ES-I3 (cell line): Measurements from ENCODE around the gene NKD1.

Experiments
- H3K36me3 ChIP-seq: 2 replicates; pipeline ENCODE4 v1.6.1; 2013; ENCODE audit warnings: mild to moderate bottlenecking, low read length, control low read depth, moderate library complexity; ENCODE audit not compliant: insufficient read depth
- H3K4me1 ChIP-seq: 2 replicates; pipeline ENCODE4 v1.6.1; 2013; ENCODE audit warnings: mild to moderate bottlenecking, control low read depth, low read length; ENCODE audit not compliant: insufficient read depth
- H3K9ac ChIP-seq: 2 replicates; pipeline ENCODE4 v1.6.1; 2013; ENCODE audit warnings: low read depth, mild to moderate bottlenecking, low read length, moderate library complexity
- H3K9me3 ChIP-seq: 2 replicates; pipeline ENCODE4 v1.6.1; 2013; ENCODE audit warnings: mild to moderate bottlenecking, low read length, moderate library complexity; ENCODE audit not compliant: control insufficient read depth, insufficient read depth

The NKD1 gene

DNA sequence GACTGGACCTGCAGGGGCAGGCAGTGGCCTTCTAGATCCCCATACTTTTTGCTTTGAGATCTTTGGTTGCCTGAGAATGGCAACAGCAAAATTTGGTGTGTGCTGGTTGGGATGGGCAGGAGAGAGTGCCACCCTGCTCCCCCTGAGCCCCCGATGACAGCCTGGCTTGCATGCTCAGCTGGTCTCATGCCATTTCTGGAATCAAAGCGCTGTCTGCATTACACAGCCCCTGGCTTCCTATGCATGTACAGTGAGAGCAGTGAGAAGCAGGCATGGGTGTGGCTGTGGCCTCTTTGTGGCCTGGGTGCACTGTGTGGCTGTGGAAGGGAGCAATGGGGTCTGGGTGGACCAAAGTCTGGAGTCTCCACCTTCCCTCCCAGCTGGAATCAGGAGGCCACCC, 47.7 kb downstream of the NKD1 start:
- Histone ChIP-seq H3K36me3 (no peaks in the 10 kb centered on the region), H3K9me3 (no peaks in the 10 kb centered on the region), H3K4me1 (peaks cover 6% of the 10 kb centered on the region), H3K9ac (no peak overlapping the region)

DNA sequence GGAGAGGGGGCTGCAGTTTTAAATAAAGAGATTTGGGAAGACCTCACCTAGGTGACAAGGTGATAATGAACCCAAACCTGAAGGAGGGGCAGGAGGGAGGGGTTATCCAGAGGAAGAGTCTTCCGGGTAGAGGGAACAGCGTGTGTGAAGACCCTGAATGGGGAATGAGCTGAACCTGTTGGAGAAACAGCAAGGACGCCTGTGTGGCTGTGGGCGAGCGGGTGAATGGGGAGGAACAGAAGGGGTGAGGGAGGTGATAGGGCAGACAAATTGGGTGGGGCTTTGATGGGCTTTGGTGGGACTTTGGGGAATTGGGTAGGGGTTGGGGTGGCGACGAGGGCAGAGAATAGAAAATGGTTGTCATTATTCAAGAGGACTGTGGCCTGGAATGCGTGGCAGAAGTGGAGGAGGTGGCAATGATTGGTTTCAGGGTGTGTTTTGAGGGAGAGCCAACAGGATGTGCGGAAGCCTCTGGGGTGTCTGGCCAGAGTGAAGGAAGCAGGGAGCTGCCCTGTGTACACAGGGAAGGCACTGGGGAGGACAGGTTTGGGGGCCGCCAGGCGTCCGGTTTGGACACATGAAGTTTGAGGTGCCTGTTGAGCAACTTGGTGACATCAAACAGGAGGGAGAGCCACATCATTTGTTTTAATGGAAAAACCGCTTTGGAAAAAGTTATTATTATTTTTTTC, 48.7 kb downstream of the NKD1 start:
- H3K9me3 ChIP-seq = no peaks in the 10 kb centered on the region
- H3K4me1 ChIP-seq = peaks cover 6% of the 10 kb centered on the region
- no peaks in the 10 kb centered on the region for H3K36me3 ChIP-seq
- H3K9ac ChIP-seq = no peak overlapping the region

DNA sequence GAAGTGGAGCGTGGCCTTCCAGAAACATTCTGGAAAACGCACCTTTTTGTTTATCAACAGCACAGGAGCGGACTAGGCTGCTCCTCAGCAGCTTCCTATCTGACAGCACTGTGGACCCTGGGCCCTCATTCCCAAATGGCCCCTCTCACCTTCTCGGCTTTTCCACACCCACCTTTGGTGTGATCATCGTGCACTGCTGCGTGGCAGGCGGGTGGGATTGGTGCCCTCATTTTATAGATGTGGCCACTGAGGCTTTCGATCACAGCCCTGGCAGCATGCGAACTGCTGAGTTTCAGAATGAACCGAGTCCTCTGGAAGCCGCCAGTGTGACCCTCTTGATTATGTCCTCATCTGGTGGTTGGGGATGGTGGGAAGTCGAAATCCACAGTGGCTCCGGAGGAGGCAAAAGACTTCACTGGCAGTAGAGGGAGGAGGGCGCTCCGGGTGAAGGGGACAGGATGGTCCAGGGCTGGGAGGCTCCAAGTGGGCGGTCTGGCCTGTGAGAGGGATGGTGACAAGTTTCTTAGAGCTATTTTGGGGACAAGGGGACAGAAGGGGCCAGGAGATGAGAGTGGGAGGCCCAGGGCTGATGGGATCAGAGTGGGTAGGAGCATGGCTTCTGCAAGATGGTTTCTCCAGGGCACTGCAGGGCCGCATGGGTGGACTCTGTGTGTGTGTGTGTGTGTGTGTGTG, 49.5 kb downstream of the NKD1 start:
- Histone ChIP-seq H3K9ac (no peak overlapping the region), H3K9me3 (no peaks in the 10 kb centered on the region), H3K36me3 (no peaks in the 10 kb centered on the region), H3K4me1 (peaks cover 6% of the 10 kb centered on the region)

DNA sequence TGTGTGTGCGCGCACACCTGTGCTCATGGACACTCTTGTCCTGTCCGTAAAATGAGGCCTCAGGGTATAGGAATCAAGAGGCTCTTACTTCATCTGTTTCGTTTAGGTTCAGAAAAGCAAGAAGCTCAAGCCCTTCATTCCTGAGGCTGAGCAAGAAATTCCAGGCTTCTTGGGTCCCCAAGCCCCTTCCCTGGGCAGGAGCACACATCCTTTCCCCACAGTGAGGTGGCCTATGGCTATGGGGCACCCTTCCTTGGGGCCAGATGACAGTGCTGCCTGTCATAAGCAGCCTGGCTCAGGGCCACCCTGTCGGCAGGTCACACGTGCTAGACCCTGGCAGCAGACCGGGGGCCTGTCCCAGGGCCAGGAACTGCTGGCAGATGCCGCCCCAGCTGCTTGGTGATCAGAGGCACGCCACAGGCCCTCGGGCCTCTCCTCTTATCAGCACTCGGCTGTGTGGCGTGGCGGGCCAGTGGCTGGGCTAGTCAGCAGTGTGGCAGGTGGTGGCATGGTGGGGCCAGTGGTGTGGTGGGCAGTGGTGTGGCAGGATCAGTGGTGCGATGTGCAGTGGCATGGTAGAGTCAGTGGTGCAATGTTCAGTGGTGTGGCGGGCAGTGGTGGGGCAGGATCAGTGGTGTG, 50.2 kb downstream of the NKD1 start:
- Histone ChIP-seq H3K9ac (no peak overlapping the region), H3K9me3 (no peaks in the 10 kb centered on the region), H3K4me1 (peaks cover 6% of the 10 kb centered on the region), H3K36me3 (no peaks in the 10 kb centered on the region)

GRCh38 chr16:50598936-50599361, 50.8 kb downstream of the NKD1 start:
- H3K9ac ChIP-seq = no peak overlapping the region
- peaks cover 5% of the 10 kb centered on the region for H3K4me1 ChIP-seq
- no peaks in the 10 kb centered on the region for H3K36me3 ChIP-seq
- no peaks in the 10 kb centered on the region for H3K9me3 ChIP-seq

GRCh38 chr16:50599494-50599893, 51.3 kb downstream of the NKD1 start:
- H3K4me1 ChIP-seq = no peaks in the 10 kb centered on the region; the same call in 1 of the 2 replicates
- H3K9ac ChIP-seq = no peak overlapping the region
- no peaks in the 10 kb centered on the region for H3K9me3 ChIP-seq
- H3K36me3 ChIP-seq = no peaks in the 10 kb centered on the region

GRCh38 chr16:50600582-50601283, 52.5 kb downstream of the NKD1 start:
- Histone ChIP-seq H3K9me3 (no peaks in the 10 kb centered on the region), H3K36me3 (no peaks in the 10 kb centered on the region), H3K4me1 (no peaks in the 10 kb centered on the region; the same call in 1 of the 2 replicates), H3K9ac (no peak overlapping the region)

- Histone ChIP-seq H3K9ac (no peak overlapping the region), H3K4me1 (no peaks in the 10 kb centered on the region; the same call in 1 of the 2 replicates), H3K9me3 (no peaks in the 10 kb centered on the region), H3K36me3 (no peaks in the 10 kb centered on the region)
Measured at GRCh38 chr16:50601341-50601740, 53.1 kb downstream of the NKD1 start.

DNA sequence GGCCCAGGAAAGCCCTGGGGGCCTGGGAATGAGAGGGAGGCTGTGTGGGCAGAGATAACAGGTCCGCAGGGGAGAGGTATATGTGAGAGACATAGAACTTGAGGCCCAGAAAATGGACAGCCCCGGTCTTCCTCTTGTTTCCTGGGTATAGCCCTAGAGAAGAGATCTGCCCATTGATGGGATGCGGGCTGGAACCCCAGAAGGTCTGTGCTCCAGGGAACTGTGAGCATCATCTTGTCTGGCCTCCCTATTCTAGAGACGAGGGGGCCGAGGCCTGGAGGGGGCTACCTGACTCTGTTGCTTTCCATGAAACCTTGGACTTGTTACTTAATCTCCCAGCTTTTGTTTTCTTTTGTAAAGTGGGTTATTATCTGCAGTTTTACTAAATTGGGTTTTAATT, 53.9 kb downstream of the NKD1 start:
- Histone ChIP-seq H3K9ac (no peak overlapping the region), H3K9me3 (no peaks in the 10 kb centered on the region), H3K36me3 (no peaks in the 10 kb centered on the region), H3K4me1 (peaks cover 3% of the 10 kb centered on the region; the same call in 1 of the 2 replicates)

- Histone ChIP-seq H3K36me3 (no peaks in the 10 kb centered on the region), H3K4me1 (peaks cover 3% of the 10 kb centered on the region; the same call in 1 of the 2 replicates), H3K9me3 (no peaks in the 10 kb centered on the region), H3K9ac (no peak overlapping the region)
Measured at GRCh38 chr16:50602531-50603205, 54.5 kb downstream of the NKD1 start.

- no peaks in the 10 kb centered on the region for H3K9me3 ChIP-seq
- H3K36me3 ChIP-seq = no peaks in the 10 kb centered on the region
- peaks cover 3% of the 10 kb centered on the region; the same call in 1 of the 2 replicates for H3K4me1 ChIP-seq
- H3K9ac ChIP-seq = no peak overlapping the region
Measured at GRCh38 chr16:50603206-50604064, 55.2 kb downstream of the NKD1 start.

DNA sequence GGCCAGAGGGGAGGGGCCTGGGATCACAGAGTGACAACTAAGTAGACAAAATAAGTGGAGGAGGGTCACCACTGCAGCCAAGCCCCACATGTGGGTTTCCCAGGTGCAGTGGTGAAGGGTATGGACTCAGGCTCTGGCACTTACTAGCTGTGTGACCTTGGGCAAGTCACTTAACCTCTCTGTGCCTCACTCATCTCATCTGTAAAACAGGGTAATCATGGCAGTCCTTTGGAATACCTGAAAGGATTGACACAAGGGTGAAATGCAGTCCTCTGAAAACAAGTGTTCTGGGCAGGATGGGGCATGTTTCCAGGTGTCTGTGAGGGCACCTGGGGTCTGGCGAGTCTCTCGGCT, 55.8 kb downstream of the NKD1 start:
- no peaks in the 10 kb centered on the region for H3K9me3 ChIP-seq
- no peak overlapping the region for H3K9ac ChIP-seq
- no peaks in the 10 kb centered on the region for H3K36me3 ChIP-seq
- peaks cover 3% of the 10 kb centered on the region; the same call in 1 of the 2 replicates for H3K4me1 ChIP-seq

- Histone ChIP-seq H3K36me3 (no peaks in the 10 kb centered on the region), H3K9ac (no peak overlapping the region), H3K4me1 (peaks cover 3% of the 10 kb centered on the region; the same call in 1 of the 2 replicates), H3K9me3 (no peaks in the 10 kb centered on the region)
Measured at GRCh38 chr16:50604610-50605009, 56.4 kb downstream of the NKD1 start.
